Lower leg skin (tissue), 4 donors: Measurements from ENCODE around the gene GABRB2. TPM values are rescaled to one million over a fixed set of nuclear protein-coding genes. Genes with fewer than 3 reads are reported as not detected.

Experiments
- DNase-seq, 2 donors: peaks; one replicate each; pipeline ENCODE4 v3.0.0-alpha.2; 2019; ENCODE audit warnings: low spot score in 2 of 2
- H3K4me3 ChIP-seq: fragments of 200-600 bp; sonication (generic); 2 replicates; pipeline ENCODE4 v1.5.1; 2017; ENCODE audit warnings: mild to moderate bottlenecking, low read depth; ENCODE audit not compliant: poor library complexity, severe bottlenecking
- POLR2A ChIP-seq, 2 donors: fragments of 450-650 bp; IDR thresholded peaks; one replicate each; pipeline ENCODE4 v1.6.1; 2016 to 2017; ENCODE audit warnings: antibody characterized with exemption in 2 of 2, mild to moderate bottlenecking in 1 of 2, moderate library complexity in 1 of 2
- WGBS, 2 donors: methylation state at CpG; one replicate each; pipeline ENCODE4 v1.1.5; 2018; 5-methylcytosine and 5-hydroxymethylcytosine counted together
- intact Hi-C: fragments of 100-400 bp; cut with DNase I; formaldehyde crosslinking; loops from one replicate; pipeline ENCODE4 v1.15.0; 2023; ENCODE audit warnings: low total_unique reads
- total RNA-seq, 4 donors: library from RNA; depleted of rRNA; stranded (reverse); fragments of >200 nt; gene quantifications; one replicate each; pipeline ENCODE4 v1.1.0, GENCODE V29; 2016
- TF ChIP-seq, protein P1 (sequence below), 3 donors: fragments of 450-650 bp; IDR thresholded peaks; one replicate each; pipeline ENCODE4 v1.5.1; 2016; ENCODE audit warnings: antibody characterized with exemption in 3 of 3, mild to moderate bottlenecking in 3 of 3, moderate library complexity in 2 of 3

The GABRB2 gene
- under 1 TPM in 3 of 4 donors, not detected in 1; 0.19 to 0.67 (median 0.45) TPM for total RNA-seq

DNA sequence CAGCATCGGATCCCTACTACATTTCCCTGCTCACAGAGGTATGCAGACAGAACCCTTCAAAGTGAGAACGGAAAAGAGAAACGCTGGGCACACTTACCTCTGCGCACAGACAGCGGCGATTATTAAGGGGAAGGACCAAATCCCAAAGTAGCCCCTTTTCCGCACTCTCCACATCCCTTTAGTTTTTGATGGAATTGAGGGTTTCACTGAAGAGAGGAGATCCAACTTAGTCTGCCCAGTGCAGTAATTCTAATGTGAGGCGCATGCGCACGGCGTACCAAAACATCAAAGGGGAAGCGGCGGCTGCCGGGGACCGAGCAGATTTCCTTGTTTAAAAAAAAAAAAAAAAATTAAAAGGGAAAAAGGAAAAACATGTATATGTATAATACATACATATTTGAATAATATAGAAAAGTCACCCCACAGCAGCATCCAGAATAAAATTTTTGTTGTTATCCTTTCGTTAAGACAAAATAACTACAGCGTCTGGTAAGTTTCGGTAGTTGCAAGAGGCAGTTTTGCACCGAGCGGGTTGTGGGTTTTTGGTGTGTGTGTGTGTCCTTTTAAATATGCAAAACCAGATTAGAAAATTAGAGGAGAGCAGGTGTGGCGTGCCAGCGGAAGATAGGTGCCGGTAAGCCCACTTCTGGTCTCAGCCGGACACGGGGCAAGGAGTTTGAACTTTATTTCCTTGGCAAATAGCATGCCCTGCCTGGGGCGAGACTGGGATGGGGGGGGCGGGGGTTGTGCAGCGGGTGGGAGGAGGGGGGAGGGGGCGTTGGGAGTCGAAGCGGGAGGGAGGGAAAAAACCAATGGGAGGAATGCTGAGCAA lies at the start of gene GABRB2:
Gene GABRB2 (minus strand): TSS at position 256 of the 832 bp plus-strand sequence. CDS start 82 bp downstream, at position 174.
- intact Hi-C loops: no loop called here
- DNase-seq: peak in 1 of 2 donors; percentile 90
- WGBS, 2 donors: 2% methylated on average over 30 to 31 of the region's 31 CpGs
- TF ChIP-seq, protein P1, sequence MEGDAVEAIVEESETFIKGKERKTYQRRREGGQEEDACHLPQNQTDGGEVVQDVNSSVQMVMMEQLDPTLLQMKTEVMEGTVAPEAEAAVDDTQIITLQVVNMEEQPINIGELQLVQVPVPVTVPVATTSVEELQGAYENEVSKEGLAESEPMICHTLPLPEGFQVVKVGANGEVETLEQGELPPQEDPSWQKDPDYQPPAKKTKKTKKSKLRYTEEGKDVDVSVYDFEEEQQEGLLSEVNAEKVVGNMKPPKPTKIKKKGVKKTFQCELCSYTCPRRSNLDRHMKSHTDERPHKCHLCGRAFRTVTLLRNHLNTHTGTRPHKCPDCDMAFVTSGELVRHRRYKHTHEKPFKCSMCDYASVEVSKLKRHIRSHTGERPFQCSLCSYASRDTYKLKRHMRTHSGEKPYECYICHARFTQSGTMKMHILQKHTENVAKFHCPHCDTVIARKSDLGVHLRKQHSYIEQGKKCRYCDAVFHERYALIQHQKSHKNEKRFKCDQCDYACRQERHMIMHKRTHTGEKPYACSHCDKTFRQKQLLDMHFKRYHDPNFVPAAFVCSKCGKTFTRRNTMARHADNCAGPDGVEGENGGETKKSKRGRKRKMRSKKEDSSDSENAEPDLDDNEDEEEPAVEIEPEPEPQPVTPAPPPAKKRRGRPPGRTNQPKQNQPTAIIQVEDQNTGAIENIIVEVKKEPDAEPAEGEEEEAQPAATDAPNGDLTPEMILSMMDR (IDR thresholded peaks at IDR 0.05): no peak
- TF ChIP-seq POLR2A (IDR thresholded peaks at IDR 0.05): no peak
- peak within 1 kb of the TSS; percentile 4 for H3K4me3 ChIP-seq

DNA sequence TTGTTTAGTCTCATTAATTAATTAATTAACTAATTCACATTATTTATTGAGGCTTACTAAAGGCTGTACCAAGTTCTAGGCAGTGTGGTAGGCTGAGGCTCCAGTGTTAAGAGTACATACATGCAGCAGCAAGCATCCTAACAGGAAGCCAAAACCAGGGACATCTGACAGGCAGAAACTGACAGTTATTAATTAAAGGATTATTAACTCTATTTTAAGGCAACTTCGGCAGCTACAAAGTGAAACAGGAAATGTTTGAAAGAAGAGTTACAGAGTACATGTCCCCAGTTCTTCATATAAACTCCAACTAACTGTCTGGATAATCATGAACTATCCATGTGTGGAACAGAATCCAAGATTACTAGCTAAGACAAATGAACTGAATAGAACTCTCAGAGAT lies 39.3 kb upstream of the GABRB2 start:
- intact Hi-C loops: no loop called here
- H3K4me3 ChIP-seq: no peak overlapping the region
- 24 to 46% methylated on average over 1 of the region's 1 CpG for WGBS, 2 donors

DNA sequence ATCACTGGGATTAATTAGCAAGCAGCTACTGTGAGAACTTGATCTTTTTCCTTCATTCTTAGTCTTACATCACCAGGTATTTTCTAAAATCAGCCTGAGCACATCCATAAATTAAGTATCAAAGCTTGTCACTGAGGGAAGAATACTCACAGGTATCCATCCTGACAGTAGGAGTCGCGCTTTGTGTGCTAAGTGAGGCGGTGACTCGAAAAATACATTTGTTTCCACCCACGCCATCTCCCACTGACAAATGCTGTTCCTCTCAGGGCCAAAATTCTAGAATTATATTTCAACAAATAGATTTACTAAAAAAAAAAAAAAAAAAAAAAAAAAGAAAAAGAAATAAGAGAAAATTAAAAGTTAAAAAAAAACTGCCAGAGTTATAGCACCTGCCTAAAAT lies 34.1 kb upstream of the GABRB2 start:
- WGBS, 2 donors: 92 to 94% methylated on average over 5 of the region's 5 CpGs
- no peak for DNase-seq
- TF ChIP-seq, protein P1 (IDR thresholded peaks at IDR 0.05): no peak
- no peak for TF ChIP-seq POLR2A (IDR thresholded peaks at IDR 0.05)
- no peak overlapping the region for H3K4me3 ChIP-seq
- intact Hi-C loops: no loop called here

More for the DNA sequence above, 39.3 kb upstream of the GABRB2 start:
- TF ChIP-seq POLR2A (IDR thresholded peaks at IDR 0.05): no peak
- TF ChIP-seq, protein P1 (IDR thresholded peaks at IDR 0.05): no peak
- no peak for DNase-seq

DNA sequence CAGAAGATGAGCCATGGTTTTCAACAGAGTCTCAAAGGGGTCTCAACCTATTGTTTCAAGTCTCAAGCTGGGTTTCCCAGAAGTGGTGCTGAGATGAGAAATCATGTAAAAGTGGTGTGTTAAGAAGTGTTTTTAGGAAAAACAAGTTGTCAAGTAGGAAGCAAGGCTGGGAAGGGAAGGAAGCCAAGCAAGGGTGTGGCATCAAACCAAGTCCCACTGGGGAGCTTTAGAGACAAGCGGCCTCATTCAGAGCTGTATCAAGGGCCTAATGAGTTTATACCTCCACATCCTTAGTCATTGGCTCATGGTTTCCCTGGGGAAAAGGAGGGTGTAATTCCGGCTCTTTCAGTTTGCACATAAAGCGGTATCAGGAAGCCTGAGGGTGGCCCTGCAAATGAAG lies 26.4 kb upstream of the GABRB2 start:
- WGBS, 2 donors: 56 to 81% methylated on average over 3 of the region's 3 CpGs

DNA sequence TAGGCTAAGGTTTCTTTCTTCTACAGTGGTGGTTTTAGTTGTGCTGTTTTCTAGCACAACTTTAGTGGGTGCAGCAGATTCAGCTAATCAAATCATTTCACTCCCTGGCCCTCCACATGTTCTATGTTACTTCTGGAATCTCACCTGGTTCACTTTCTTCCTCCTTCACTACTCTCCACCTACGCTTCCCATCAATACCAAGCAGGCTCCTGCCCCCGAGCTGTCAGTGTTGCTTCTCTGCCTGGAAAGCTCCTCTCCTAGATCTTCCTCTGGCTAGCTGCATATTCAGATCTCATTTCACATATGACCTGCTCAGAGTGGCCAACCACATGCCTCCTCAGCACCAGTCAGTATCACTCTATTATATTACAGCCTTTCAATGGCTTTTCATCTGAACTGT lies 19.6 kb upstream of the GABRB2 start:
- 55 to 73% methylated on average over 2 of the region's 2 CpGs for WGBS, 2 donors
- H3K4me3 ChIP-seq: no peak overlapping the region
- TF ChIP-seq POLR2A (IDR thresholded peaks at IDR 0.05): no peak
- TF ChIP-seq, protein P1 (IDR thresholded peaks at IDR 0.05): no peak
- intact Hi-C loops: no loop called here
- DNase-seq: no peak

More for the DNA sequence above, 26.4 kb upstream of the GABRB2 start:
- H3K4me3 ChIP-seq: no peak overlapping the region
- DNase-seq: no peak
- intact Hi-C loops: no loop called here
- no peak for TF ChIP-seq POLR2A (IDR thresholded peaks at IDR 0.05)

DNA sequence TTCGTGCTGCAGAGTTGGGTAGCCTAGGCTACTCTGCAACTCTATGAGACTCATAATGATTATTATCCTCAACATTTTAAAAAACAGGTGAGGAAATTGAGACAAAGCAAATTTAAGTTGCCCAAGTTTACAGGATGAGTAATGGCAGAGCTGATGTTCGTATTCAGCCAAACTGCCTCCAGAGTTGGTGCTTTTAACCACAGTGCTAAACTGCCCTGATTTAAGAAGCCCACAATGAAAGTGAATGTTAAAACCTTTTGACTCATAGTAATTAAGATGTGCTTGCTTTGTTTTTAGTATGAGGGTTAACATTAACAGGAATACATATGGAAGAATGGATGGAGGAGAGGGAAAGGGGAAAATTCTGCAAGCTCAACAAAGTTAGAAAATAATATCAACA lies 15.9 kb upstream of the GABRB2 start:
- WGBS, 2 donors: 38 to 44% methylated on average over 2 of the region's 2 CpGs
- H3K4me3 ChIP-seq: no peak overlapping the region
- intact Hi-C loops: no loop called here
- TF ChIP-seq POLR2A (IDR thresholded peaks at IDR 0.05): no peak
- TF ChIP-seq, protein P1 (IDR thresholded peaks at IDR 0.05): no peak
- no peak for DNase-seq
